Ovary (tissue), 9 donors: ENCODE results near the gene MIGA2. TPM values are rescaled to one million over a fixed set of nuclear protein-coding genes. Genes with fewer than 3 reads are reported as not detected.

Experiments
- DNase-seq, 5 donors: peaks; one replicate each; pipeline ENCODE4 v3.0.0-alpha.2; 2019 to 2020
- H3K27ac ChIP-seq, 2 donors: fragments of 200-600 bp; one replicate each; pipeline versions ENCODE4 v1.5.1 to v1.8.0; 2019 to 2022
- H3K27me3 ChIP-seq: fragments of 200-600 bp; one replicate; pipeline ENCODE4 v1.8.0; 2022
- H3K36me3 ChIP-seq: fragments of 200-600 bp; sonication (generic); one replicate; pipeline ENCODE4 v1.5.1; 2019
- H3K4me1 ChIP-seq: one replicate; pipeline ENCODE4 v1.8.1; 2013; ENCODE audit warnings: mild to moderate bottlenecking, moderate library complexity; ENCODE audit not compliant: insufficient read depth
- H3K4me3 ChIP-seq: fragments of 200-600 bp; sonication (generic); one replicate; pipeline ENCODE4 v1.5.1; 2017
- H3K9me3 ChIP-seq, 2 donors: fragments of 200-600 bp in 1 of 2; sonication (generic) in 1 of 2; one replicate each; pipeline versions ENCODE4 v1.5.1 to v1.8.1; 2013 to 2019; ENCODE audit warnings: mild to moderate bottlenecking in 1 of 2, moderate library complexity in 1 of 2
- CTCF ChIP-seq, 3 donors: fragments of 450-650 bp in 2 of 3; fragments of 200-600 bp in 1 of 3; IDR thresholded peaks; one replicate each; pipeline versions ENCODE4 v1.5.1 to v1.8.0; 2016 to 2022; ENCODE audit warnings: antibody characterized with exemption in 3 of 3, mild to moderate bottlenecking in 1 of 3
- EP300 ChIP-seq: sonication (generic); formaldehyde crosslinking; IDR thresholded peaks from one replicate; pipeline ENCODE4 v1.6.1; 2017; ENCODE audit warnings: antibody characterized with exemption
- POLR2A ChIP-seq: fragments of 450-650 bp; IDR thresholded peaks from one replicate; pipeline ENCODE4 v1.6.1; 2017; ENCODE audit warnings: antibody characterized with exemption, mild to moderate bottlenecking, moderate library complexity
- whole genome bisulfite sequencing, 3 donors: extraction: QIAGEN DNeasy Blood & Tissue Kit in 1 of 3; methylation state at CpG; one replicate each; pipeline versions ENCODE4 v1.1.5 to v1.1.7; 2013 to 2017; 5-methylcytosine and 5-hydroxymethylcytosine counted together
- intact Hi-C, 4 donors: fragments of 100-400 bp; cut with DNase I; formaldehyde crosslinking; loops; one replicate each; pipeline versions ENCODE4 v1.11.0 to v1.15.1; 2022 to 2023
- polyA plus RNA-seq, 2 donors: library from polyadenylated mRNA; stranded (reverse); fragments of 200-250 nt in 1 of 2; fragments of 350-450 nt in 1 of 2; fragmentation: Illumina TruSeq in 1 of 2; extraction: RNeasy Lipid Tissue Mini Kit (QIAGEN cat#74804) in 1 of 2; gene quantifications; one replicate each; pipeline ENCODE4 v1.2.3, GENCODE V29; 2013 to 2014
- total RNA-seq, 7 donors: library from RNA; depleted of rRNA in 2 of 7; stranded (reverse); fragments of >200 nt in 2 of 7; fragmentation: NEBNext Ultra II Directional in 3 of 7; extraction: Animal tissue kit (Norgen Biotek cat#: 25700) in 3 of 7; gene quantifications; one replicate each; pipeline versions ENCODE4 v1.1.0 to v1.2.4, GENCODE V29; 2016 to 2023
- donor health status: DM: no; HTN: no; CAD: no; lungs with moderate emphysema.
- donor health status: DM: no; HTN: no; CAD: no.
- donor health status: Bipolar disorder and iron deficiency.
- donor health status: DM: yes; HTN: yes; CAD: no.
- donor health status: DM: no; HTN: no; CAD: no.
- donor health status: DM: yes; HTN: yes; CAD: no.

Gene MIGA2
- total and polyA plus RNA-seq, 9 donors, result 2.5 to 36.5 (median 23.1) TPM

GRCh38 chr9:129058965-129059795, 22.8 kb downstream of the MIGA2 start:
- H3K9me3 ChIP-seq, result no peaks in the 10 kb centered on the region
- no peak overlapping the region for H3K27ac ChIP-seq
- H3K4me3 ChIP-seq, result no peak overlapping the region
- intact Hi-C loops, result no loop called here
- 84 to 87% (median 86%) methylated on average over 21 of the region's 21 CpGs for WGBS, 3 donors
- H3K4me1 ChIP-seq, result no peaks in the 10 kb centered on the region
- H3K36me3 ChIP-seq, result no peaks in the 10 kb centered on the region
- TF ChIP-seq POLR2A, result no peak
- no peak for TF ChIP-seq CTCF (IDR thresholded peaks at IDR 0.05)
- TF ChIP-seq EP300, result no peak
- H3K27me3 ChIP-seq, result no peaks in the 10 kb centered on the region
- no peak for DNase-seq

GRCh38 chr9:129059796-129060785, 23.7 kb downstream of the MIGA2 start:
- Histone ChIP-seq H3K9me3 (no peaks in the 10 kb centered on the region), H3K4me3 (no peak overlapping the region), H3K4me1 (no peaks in the 10 kb centered on the region), H3K27ac (no peak overlapping the region), H3K36me3 (no peaks in the 10 kb centered on the region), H3K27me3 (no peaks in the 10 kb centered on the region)
- no peak for TF ChIP-seq EP300
- no peak for TF ChIP-seq POLR2A
- TF ChIP-seq CTCF (IDR thresholded peaks at IDR 0.05), result no peak
- intact Hi-C loops, result no loop called here
- DNase-seq, result no peak
- WGBS, 3 donors, result 88 to 93% (median 92%) methylated on average over 31 to 37 of the region's 37 CpGs

GRCh38 chr9:129060991-129061390, 24.6 kb downstream of the MIGA2 start:
- TF ChIP-seq CTCF (IDR thresholded peaks at IDR 0.05) (no peak), EP300 (no peak), POLR2A (no peak)
- Histone ChIP-seq H3K4me1 (no peaks in the 10 kb centered on the region), H3K4me3 (no peak overlapping the region), H3K9me3 (no peaks in the 10 kb centered on the region), H3K36me3 (no peaks in the 10 kb centered on the region), H3K27ac (no peak overlapping the region), H3K27me3 (no peaks in the 10 kb centered on the region)
- intact Hi-C loops, result no loop called here
- DNase-seq, result no peak
- 91 to 95% (median 92%) methylated on average over 11 to 12 of the region's 12 CpGs for WGBS, 3 donors

GRCh38 chr9:129063061-129063460, 26.6 kb downstream of the MIGA2 start:
- no peak for TF ChIP-seq EP300
- no peak for TF ChIP-seq CTCF (IDR thresholded peaks at IDR 0.05)
- TF ChIP-seq POLR2A, result no peak
- WGBS, 3 donors, result 75 to 88% (median 80%) methylated on average over 2 to 9 of the region's 9 CpGs
- Histone ChIP-seq H3K4me1 (no peaks in the 10 kb centered on the region), H3K9me3 (no peaks in the 10 kb centered on the region), H3K27me3 (no peaks in the 10 kb centered on the region), H3K27ac (no peak overlapping the region), H3K36me3 (no peaks in the 10 kb centered on the region), H3K4me3 (no peak overlapping the region)
- no peak for DNase-seq
- intact Hi-C loops, result no loop called here
